Stimulated activated CD8-positive, alpha-beta memory T cell treated with anti-CD3 and anti-CD28 coated beads, Interleukin-15, amount 100 ng/mL, for 24 hours (primary cell): ENCODE results near the gene ADAMTS14.

Experiments
- DNase-seq: peaks from one replicate; pipeline ENCODE4 v3.0.0-alpha.2; 2020; ENCODE audit warnings: low read depth

The ADAMTS14 gene

DNA sequence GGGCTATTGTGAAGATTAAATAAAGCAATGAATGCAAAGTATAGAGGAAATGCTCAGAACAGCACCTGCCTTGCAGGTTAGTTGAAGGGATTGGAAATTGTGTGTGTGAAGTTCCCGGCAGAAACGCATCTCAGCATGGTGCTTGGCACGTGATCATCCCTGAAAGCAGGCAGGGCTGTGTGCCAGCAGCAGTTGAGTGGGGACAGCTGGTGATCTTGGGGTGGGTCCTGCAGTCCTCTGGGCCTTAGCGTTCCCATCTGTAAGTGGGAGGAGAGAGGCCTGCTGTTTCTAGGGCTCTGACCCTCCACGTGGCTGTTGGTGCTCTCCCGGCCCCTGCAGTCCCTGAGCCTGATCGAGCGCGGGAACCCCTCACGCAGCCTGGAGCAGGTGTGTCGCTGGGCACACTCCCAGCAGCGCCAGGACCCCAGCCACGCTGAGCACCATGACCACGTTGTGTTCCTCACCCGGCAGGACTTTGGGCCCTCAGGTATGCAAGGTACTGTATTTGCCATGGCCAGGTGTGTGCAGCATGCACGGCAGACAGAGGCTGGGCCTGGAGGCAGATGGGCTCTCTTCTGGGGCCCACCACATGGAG is 57.6 kb downstream of the ADAMTS14 start:
- no peak for DNase-seq

- no peak for DNase-seq
These were observed 58.6 kb downstream of the ADAMTS14 start for GRCh38 chr10:70730955-70731354.

GRCh38 chr10:70732569-70732968 is 60.3 kb downstream of the ADAMTS14 start:
- no peak for DNase-seq

DNA sequence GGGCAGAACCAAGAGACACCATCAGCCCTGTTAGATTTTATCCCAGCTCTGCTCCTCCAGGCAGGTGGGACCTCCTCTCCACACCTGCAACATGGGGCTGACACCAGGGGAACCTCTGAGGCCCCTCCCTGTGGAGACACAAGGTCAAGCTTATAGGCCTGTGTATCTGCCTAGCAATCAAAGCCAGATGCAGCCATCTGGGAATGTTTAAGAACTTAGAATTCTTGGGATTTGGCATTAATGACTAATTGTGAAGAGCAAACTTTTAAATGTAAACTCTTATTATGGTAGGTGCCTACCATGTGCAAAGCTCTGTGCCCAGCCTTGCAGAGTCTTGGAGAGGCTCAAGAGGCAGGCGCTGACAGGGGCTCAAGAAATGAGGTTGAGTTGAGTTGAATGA is 60.7 kb downstream of the ADAMTS14 start:
- DNase-seq, result no peak

DNA sequence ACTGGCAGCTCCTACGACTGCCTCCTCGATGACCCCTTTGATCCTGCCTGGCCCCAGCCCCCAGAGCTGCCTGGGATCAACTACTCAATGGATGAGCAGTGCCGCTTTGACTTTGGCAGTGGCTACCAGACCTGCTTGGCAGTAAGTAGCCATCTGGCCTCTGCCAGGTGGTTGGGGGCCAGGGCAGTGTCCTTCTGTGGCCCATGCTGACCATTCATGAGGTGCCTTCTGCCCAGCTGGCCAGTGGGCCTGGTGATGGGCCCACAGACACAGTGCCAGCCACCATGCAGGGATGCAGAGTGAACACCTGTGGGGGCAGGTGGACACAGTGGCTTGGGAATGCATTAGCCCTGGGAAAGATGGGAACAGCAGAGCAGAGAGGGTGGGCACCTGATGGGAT is 62.9 kb downstream of the ADAMTS14 start:
- no peak for DNase-seq

GRCh38 chr10:70736525-70736924 is 64.2 kb downstream of the ADAMTS14 start:
- DNase-seq, result no peak

DNA sequence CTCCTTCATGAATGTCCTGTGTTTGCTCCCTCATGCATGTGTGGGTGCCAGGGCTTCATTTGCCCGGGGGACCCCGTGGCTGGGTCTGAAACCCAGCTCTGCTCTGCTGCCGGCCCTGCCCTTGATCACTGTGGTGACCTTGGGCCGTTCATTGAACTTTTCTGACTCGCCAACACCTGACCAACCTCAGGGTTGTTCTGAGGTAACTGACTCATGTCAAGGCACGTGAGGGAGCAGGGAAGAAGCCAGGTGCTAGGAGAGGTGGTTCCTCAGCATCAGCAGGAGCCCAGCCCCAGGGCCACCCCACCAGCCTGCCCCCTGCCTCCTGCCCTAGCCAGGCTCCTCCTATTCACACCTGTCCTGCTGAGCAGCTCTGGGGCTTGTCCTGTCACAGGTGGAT is 64.9 kb downstream of the ADAMTS14 start:
- no peak for DNase-seq

DNA sequence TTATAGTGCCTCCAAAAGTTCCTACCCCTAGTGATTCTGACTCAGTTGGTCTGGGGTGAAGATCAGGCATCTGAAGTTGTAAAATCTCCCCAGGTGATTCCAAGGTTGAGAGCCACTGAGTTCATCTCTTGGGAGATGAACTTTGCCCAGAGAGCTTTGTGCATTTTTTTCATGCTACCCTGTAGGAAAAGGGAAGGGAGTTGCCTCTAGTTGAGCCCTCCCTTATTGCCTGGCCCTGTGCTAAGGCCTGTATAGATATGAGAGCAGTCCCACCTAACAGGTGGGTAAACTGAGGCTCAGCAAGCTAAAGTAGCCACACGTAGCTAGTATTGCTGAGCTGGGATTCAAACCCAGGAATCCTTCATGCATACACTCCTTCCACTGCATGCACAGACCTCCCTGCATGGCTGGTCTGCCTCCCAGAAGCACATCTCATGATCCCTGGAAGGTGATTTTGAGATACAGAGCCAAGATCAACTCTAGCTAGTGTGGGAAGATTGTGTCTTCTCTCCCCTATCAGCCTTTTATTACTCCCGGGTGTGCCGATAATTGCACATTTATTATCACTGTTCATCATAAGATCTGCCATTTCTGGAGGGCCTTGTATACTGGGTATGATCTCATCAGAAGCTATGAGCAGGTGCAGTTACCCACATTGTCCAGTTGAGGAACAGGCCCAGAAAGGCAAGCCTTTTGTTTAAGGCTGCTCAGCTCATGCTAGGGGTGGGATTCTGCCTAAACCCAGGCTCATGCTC is 65.9 kb downstream of the ADAMTS14 start:
- no peak for DNase-seq

GRCh38 chr10:70738761-70739121 is 66.4 kb downstream of the ADAMTS14 start:
- no peak for DNase-seq

DNA sequence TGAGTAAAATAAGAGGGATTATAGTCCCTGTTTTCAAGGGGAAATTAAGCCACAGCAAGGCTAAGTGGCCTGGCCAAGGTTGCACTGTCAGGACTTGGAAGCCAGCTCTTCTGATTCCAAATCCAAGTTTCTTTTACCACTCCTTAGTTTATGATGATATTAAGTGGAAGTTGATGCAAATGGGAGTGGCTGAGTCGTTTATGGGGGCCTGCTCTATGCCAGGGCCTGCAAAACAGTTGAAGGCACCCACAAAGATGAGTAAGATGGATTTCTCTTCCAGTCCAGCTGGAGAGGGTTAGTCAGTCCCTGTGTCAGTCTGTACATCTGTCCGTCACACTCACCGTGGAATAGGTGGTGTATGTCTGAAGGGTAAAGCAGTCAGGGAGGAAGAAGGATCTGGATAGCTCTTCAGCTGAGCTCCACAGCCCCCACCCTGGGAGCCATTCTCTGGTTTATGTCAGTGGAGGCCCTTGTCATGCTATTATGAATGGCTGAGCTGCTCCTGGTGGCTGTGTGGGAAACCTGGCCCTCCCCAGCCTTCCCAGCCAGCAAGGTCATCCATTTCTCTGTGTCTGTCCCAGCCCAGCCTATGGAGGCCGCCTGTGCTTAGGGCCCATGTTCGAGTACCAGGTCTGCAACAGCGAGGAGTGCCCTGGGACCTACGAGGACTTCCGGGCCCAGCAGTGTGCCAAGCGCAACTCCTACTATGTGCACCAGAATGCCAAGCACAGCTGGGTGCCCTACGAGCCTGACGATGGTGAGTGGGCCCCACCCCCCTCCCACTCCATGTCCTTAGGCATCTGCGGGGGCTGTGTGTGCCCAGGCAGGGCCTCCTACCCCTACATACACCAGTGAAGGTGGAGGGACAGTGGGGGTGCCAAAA is 68.3 kb downstream of the ADAMTS14 start:
- no peak for DNase-seq

DNA sequence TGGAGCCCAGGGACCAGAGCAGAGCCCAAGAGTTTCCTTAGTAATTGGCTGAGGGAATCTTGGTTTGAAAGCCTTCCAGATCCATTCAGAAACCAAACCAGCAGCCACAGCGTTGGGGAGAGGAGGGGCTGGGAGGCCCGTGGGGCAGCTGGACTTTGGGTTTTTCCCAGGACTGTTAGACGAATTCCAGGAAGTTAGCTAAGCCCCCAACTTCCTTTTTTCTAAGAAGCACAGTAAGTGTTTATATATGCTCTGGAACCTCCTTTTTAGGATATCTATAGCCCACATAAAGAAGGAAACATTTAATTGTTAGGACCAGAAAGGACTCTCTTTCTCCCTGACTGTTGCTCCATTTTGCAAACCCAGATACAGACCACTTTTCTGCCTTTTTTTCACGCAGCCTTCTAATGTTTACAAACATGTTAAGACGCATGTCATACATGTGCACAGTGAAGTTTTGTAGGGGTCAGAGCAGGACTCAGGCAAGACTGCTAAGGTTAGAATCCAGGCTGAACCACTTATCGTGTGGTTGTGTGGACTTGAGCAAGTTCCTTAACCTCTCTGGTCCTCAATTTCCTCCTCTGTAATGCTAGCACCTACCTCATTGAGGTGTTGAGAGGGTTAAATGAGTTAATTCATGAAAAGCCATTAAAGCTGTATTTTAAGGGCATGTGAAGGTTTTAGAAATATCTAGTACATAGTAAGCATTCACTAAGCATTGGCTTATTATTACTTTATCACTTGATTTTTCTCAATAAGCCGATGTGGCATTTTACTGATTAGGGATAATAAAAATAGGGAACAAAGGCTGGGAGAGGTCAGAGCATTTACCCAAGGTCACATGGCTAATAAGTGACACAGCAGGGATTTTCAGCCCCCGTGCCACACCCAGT is 70.5 kb downstream of the ADAMTS14 start:
- no peak for DNase-seq

DNA sequence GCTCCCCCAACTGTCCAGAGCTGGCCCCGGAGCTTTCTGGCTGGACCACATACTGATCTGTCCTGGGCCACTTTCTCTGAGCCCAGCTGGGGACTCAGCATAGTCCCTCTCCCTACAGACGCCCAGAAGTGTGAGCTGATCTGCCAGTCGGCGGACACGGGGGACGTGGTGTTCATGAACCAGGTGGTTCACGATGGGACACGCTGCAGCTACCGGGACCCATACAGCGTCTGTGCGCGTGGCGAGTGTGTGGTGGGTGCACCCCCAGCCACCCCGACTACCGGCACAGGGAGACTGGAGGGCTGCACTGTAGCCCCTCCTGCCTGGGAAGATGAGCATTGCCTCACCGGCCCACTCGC is 71.1 kb downstream of the ADAMTS14 start:
- no peak for DNase-seq

GRCh38 chr10:70743879-70744278 is 71.6 kb downstream of the ADAMTS14 start:
- DNase-seq, result no peak

- no peak for DNase-seq
These were observed 72.4 kb downstream of the ADAMTS14 start for GRCh38 chr10:70744617-70745143.

DNA sequence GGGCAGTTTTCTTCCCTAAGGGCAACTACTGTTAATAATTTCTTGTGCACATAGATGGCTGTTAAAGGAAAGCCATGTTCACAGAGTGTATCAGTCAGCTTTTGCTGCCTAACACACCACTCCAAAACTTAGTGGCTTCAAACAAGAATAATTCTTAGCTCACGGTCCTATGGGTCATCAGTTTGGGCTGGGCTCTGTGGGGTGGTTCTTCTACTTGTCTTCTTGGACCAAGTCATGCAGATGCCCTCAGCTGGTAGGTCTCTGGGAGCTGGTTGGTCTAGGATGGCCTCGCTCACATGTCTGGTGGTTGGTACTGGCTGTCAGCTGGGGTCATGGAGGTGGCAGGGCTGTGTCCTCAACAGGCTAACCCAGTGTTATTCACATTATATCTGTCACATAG is 73.2 kb downstream of the ADAMTS14 start:
- no peak for DNase-seq

GRCh38 chr10:70747192-70747965 is 75.1 kb downstream of the ADAMTS14 start:
- no peak for DNase-seq

- DNase-seq, result no peak
These were observed 76.0 kb downstream of the ADAMTS14 start for GRCh38 chr10:70748305-70748704.

GRCh38 chr10:70748801-70749573 is 76.7 kb downstream of the ADAMTS14 start:
- no peak for DNase-seq

DNA sequence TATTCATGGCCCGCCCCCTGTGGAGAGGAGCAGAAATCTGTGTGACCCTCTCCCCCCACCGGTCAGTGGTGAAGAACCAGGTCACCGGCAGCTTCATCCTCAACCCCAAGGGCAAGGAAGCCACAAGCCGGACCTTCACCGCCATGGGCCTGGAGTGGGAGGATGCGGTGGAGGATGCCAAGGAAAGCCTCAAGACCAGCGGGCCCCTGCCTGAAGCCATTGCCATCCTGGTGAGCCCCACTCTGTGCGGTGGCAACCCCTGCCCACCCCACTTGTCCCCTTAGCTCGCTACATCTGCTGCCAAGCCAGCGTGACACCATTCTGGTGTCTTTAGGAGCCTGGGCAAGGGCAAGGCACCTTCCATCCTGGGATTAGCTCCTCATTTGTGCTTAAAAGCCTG is 77.5 kb downstream of the ADAMTS14 start:
- DNase-seq, result no peak

GRCh38 chr10:70750156-70750703 is 77.9 kb downstream of the ADAMTS14 start:
- DNase-seq, result no peak
